GM21528 (cell line): ENCODE measurements around the gene NTN3.

Experiments used
- ATAC-seq: cut with Tn5 transposase; IDR thresholded peaks from one replicate; pipeline ENCODE4 v1.9.1; 2021; ENCODE audit warnings: mild to moderate bottlenecking, moderate library complexity; ENCODE audit not compliant: unreplicated experiment, low FRiP score

The NTN3 gene

GRCh38 chr16:2511996-2512734, 41.1 kb downstream of the NTN3 start:
- ATAC-seq, result no peak

DNA sequence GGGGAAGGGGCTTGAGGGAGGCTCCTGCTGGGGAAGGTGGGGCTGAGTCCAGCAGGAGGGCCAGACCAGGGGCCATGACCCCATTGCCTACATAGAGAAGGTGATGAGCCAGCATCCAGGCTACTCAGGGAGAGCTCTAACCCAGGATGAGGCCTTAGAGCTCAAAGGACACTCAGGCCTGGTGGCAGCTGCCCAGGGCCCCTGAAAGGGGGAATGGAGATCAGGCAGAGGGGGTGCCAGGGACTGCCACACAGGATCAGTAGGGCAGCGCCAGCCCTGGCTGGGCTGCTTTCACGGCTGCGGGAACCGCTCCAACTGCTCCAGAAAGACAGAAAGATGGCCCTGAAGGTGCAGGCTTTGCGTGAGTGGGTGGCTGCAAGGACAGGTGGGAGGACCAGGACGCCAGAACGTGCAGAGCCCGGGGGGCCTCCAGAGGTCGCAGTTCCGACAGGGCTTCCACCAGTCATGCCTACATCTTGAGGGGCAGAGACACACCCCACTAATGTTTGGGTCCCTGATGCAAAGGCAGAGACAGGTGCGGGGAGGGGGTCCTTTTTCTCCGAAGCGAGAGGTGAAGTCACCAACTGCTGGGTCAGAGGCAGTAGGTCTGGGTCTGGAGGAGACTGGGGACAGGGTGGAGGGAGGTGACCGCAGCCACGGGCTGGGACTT, 41.8 kb downstream of the NTN3 start:
- no peak for ATAC-seq

DNA sequence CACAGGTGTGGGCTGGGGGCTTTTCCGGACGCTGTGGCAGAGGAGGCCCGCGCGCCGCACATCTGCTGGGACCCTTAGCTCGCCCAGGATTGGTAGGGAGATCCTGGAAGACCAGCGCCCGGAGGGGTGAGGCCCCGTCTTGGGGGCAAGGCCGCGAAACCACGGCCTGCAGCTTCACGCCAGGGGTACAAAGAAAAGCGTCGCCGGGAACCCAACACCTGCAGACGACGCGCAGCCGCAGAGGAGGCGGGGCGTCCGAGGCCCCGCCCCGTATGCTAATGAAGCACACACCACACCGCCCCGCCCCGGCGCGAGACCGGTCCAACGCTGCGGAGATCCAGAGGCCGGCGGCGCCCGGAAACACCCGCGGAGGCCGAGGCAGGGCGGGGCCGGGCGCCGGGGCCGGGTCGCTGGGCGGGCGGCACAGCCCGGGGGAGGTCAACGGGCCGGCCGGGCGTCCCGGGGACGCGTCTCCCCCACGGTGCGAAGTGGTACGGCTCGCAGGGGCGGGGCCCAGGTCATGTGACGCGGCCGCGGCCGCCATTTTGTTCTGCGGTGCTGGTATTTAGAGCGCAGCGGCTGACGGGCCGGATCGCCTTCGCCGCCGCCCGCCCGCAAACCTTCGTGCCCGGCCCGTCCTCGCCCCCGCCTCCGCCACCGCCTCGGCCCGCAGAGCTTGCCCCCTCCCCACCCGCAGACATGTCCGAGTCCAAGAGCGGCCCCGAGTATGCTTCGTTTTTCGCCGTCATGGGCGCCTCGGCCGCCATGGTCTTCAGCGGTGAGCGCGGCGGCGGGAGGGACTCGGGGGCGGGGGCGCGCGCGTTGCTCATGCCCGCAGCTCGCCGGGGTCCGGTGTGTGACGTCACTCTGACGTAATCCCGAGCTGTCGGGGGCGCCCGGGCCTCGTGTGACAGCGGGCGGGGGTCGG, 42.6 kb downstream of the NTN3 start, which contains the start of gene ATP6V0C:
Gene ATP6V0C, plus strand, starts transcription at position 548 of the 928 bp plus-strand sequence. Its CDS starts 152 bp downstream, at position 700.
- ATAC-seq, result peak; percentile 63

DNA sequence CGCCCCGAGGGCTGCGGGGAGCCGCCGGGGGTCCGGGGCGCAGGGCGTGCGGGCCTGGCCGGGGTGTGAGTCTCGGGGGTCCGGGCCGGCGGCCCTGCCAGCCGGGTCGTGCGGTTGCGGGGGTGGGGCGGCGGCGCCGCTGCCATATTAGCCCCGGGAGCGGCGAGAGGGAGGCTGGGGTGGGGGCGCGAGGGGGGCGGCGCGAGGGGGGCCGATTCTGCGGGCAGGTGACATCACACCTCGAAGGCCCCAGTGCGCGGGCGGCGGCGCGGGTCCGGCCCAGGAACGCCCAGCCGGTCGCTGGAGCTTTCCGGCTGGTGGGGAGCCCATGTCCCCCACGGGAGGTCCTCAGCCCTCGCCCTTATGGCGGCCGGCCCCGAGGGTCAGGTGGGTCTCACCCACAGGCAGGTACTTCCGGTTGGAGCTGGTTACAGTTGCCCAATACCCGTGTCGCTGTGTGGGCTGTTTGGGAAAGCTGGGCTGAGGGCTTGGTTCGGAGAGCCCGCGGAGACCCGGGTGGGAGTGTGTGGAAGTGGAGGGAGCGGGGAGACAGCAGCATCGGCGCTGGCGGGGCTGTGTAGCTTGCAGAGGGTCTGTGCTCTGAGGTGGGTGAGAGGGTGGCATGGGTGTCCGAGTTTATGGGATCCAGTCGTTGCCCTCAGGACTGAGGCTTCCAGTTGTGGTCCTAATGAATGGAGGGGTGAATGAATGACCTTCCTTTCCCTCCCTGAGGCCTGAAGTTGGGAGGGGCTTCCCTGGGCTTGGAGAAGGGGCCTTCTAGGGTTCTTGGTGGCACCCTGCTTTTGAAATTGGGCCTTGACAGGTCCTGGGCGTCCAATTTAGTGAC, 43.5 kb downstream of the NTN3 start:
- no peak for ATAC-seq

GRCh38 chr16:2515180-2515851, 44.2 kb downstream of the NTN3 start:
- no peak for ATAC-seq

DNA sequence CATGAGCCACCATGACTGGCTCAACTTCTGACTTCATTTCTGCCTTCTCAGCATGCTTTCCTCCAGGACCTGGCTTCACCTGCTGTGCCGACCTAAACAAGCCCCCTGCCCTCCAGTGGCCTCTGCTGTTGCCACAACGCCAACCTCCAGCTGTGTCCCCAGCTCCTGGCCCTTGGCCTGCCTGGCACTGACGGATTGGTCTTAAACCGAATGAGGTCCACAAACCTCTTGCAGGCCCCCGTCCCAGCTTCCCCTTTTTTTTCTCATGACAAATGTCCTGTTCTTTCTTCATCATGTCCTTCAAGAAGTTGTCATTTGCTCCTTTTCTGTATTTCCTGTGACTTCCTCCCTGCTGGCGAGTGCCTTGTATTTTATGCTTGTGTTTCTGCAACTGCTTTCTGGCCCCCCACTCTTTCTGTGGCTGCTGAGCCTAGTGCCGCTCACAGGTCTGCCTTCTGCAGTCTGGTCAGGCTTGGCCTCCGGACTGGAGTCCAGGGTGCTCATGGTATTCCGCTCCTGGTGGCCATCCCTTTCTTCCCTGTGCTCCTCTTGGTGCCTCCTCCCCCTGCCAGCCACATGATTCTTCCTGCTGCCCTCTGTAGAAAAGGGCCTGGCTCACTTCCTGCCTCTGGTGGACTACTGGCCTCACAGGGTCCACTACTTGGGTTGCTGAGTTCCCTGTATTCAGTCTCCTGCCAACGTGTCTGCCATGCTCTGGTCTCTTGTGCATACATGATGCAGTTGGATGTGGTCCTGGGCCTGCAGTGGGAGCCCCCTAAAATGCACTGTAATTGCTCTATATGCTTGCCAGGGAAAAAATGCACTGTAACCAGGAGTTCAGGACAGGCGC, 45.5 kb downstream of the NTN3 start:
- no peak for ATAC-seq

DNA sequence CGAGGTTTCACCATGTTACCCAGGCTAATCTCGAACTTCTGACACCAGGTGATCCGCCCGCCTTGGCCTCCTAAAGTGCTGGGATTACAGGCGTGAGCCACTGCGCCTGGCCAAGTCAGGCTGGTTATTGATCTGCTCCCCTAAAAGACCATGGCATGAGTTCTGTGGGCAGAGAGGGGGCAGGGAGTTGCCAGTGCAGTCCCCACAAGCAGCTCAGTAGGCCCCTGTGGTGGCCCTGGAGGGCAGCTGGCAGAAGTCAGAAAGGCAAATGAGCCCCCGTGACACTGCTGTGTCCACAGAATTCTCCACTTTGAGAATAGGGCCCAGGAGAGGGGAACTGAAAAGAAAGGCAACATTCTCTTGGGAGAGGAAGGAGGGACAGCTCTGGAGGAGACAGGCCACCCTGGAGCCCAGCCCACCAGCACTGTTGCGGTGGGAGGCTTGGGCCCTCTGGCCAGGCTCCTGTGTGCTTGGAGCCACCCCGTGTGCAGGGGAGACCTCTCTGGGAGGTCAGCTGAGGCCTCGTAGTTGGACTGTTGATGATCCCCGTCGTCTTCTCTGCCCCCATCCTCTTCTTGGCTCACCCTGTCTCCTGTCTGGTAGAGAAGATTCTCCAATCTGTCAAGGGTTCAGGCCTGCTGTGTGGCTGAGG, 47.0 kb downstream of the NTN3 start:
- ATAC-seq, result no peak

- ATAC-seq, result no peak
Observed at GRCh38 chr16:2518823-2519710, 48.0 kb downstream of the NTN3 start.

DNA sequence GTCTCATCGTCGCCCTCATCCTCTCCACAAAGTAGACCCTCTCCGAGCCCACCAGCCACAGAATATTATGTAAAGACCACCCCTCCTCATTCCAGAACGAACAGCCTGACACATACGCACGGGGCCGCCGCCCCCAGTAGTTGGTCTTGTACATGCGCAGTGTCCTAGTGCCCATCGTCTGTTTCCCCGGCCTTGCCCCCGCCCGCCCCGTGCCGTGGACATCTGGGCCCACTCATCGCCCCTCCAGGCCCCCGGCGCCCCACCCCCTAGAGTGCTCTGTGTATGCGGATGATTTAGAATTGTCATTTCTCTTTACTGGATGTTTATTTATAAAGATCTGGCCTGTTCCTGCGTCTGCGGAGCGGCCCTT, 48.6 kb downstream of the NTN3 start:
- no peak for ATAC-seq

- no peak for ATAC-seq
Observed at GRCh38 chr16:2520097-2520783, 49.1 kb downstream of the NTN3 start, which contains the start of gene AMDHD2. AMDHD2 (plus strand) TSS chr16:2520371; CDS start chr16:2520459, 88 bp downstream.

GRCh38 chr16:2520784-2521531, 49.9 kb downstream of the NTN3 start:
- ATAC-seq, result no peak
